HepG2 (cell line): ENCODE results near the gene KANK3. TPM values are rescaled to one million over a fixed set of nuclear protein-coding genes. Genes with fewer than 3 reads are reported as not detected.

Source experiments
- ATF4 ChIP-seq, 2 experiments: fragments of 450-650 bp in 1 of 2; sonication (generic) in 1 of 2; formaldehyde crosslinking; IDR thresholded peaks; 2 replicates each; pipeline versions ENCODE4 v1.5.0 to v1.8.0; 2020 to 2022; ENCODE audit warnings: mild to moderate bottlenecking in 1 of 2, missing genetic modification reagents in 1 of 2
- CENPT ChIP-seq: sonication (generic); formaldehyde crosslinking; IDR thresholded peaks from 2 replicates; pipeline ENCODE4 v1.8.0; 2022; ENCODE audit warnings: low read depth, mild to moderate bottlenecking, moderate library complexity, missing genetic modification reagents
- HNF4A ChIP-seq: sonication (generic); formaldehyde crosslinking; IDR thresholded peaks from 2 replicates; pipeline ENCODE4 v1.4.0; 2020; ENCODE audit warnings: missing genetic modification reagents
- IRX3 ChIP-seq: sonication (generic); formaldehyde crosslinking; IDR thresholded peaks from 2 replicates; pipeline ENCODE4 v1.8.1; 2023; ENCODE audit warnings: mild to moderate bottlenecking, low read depth, missing genetic modification reagents, borderline replicate concordance
- MED8 ChIP-seq: sonication (generic); formaldehyde crosslinking; IDR thresholded peaks from 2 replicates; pipeline ENCODE4 v1.8.1; 2023; ENCODE audit warnings: mild to moderate bottlenecking, missing genetic modification reagents; ENCODE audit not compliant: insufficient replicate concordance
- MIXL1 ChIP-seq: IDR thresholded peaks from 2 replicates; pipeline ENCODE4 v1.6.1; 2016
- MTA3 ChIP-seq: sonication (generic); formaldehyde crosslinking; IDR thresholded peaks from 2 replicates; pipeline ENCODE4 v1.4.0; 2020; ENCODE audit warnings: missing genetic modification reagents
- RBM22 ChIP-seq: fragments of 200-400 bp; formaldehyde crosslinking; optimal IDR thresholded peaks from 2 replicates; pipeline ENCODE3; 2017; ENCODE audit warnings: mild to moderate bottlenecking, low read length, moderate library complexity
- RELA ChIP-seq: sonication (generic); formaldehyde crosslinking; IDR thresholded peaks from 2 replicates; pipeline ENCODE4 v1.4.0; 2020; ENCODE audit warnings: missing genetic modification reagents
- SIX4 ChIP-seq: sonication (generic); formaldehyde crosslinking; IDR thresholded peaks from 2 replicates; pipeline ENCODE4 v1.4.0; 2020; ENCODE audit warnings: missing genetic modification reagents
- ZBTB20 ChIP-seq: sonication (generic); formaldehyde crosslinking; IDR thresholded peaks from 2 replicates; pipeline ENCODE4 v1.8.1; 2023; ENCODE audit warnings: missing genetic modification reagents, low read depth, mild to moderate bottlenecking, borderline replicate concordance
- ZMYM3 ChIP-seq: sonication (generic); formaldehyde crosslinking; IDR thresholded peaks from 2 replicates; pipeline ENCODE4 v1.5.1; 2020; ENCODE audit warnings: mild to moderate bottlenecking, missing genetic modification reagents
- ZNF441 ChIP-seq: sonication (generic); formaldehyde crosslinking; IDR thresholded peaks from 2 replicates; pipeline ENCODE4 v1.7.0; 2021; ENCODE audit warnings: missing genetic modification reagents, borderline replicate concordance
- polyA plus RNA-seq, 8 experiments: library from polyadenylated mRNA; depleted of rRNA in 3 of 8; stranded (reverse) in 7 of 8; unstranded in 1 of 8; fragments of >200 nt; fragmentation: Illumina TruSeq in 4 of 8; extraction: Trizol in 4 of 8; gene quantifications; 2 replicates each; pipeline versions ENCODE4 v1.2.1 to v1.2.3, GENCODE V29; 2011 to 2016; ENCODE audit warnings: low read depth in 4 of 8, missing spikeins in 1 of 8, mixed read lengths in 1 of 8; ENCODE audit not compliant: insufficient read depth in 1 of 8
- total RNA-seq, 5 experiments: library from RNA; depleted of rRNA; stranded (reverse); fragments of >200 nt; fragmentation: Illumina TruSeq; extraction: Trizol; gene quantifications; 2 replicates each; pipeline ENCODE4 v1.2.3, GENCODE V29; 2016; ENCODE audit warnings: low read depth in 1 of 5
- TF ChIP-seq, protein P1 (sequence below): sonication (generic); formaldehyde crosslinking; IDR thresholded peaks from 2 replicates; pipeline ENCODE4 v1.5.1; 2020; ENCODE audit warnings: mild to moderate bottlenecking, missing genetic modification reagents, moderate library complexity
- TF ChIP-seq, protein P2 (sequence below): sonication (generic); formaldehyde crosslinking; IDR thresholded peaks from 2 replicates; pipeline ENCODE4 v1.5.1; 2020; ENCODE audit warnings: missing genetic modification reagents, mild to moderate bottlenecking, borderline replicate concordance
- TF ChIP-seq, protein P3 (sequence below): sonication (generic); formaldehyde crosslinking; conservative IDR thresholded peaks from 2 replicates; pipeline ENCODE4 v1.4.0; 2020; ENCODE audit warnings: missing genetic modification reagents
- TF ChIP-seq, protein P4 (sequence below): sonication (generic); formaldehyde crosslinking; IDR thresholded peaks from 2 replicates; pipeline ENCODE4 v1.8.1; 2023; ENCODE audit warnings: mild to moderate bottlenecking, inconsistent platforms, moderate library complexity, missing genetic modification reagents, borderline replicate concordance

The KANK3 gene
- total and polyA plus RNA-seq, 2 of the 13 experiments (the other 11 are each of a cell fraction or from before 2014, with no cell fraction given), result 0.15 to 0.20 TPM

- TF ChIP-seq CENPT (peak; percentile 89; the same call in 1 of the 2 replicates), IRX3 (CRISPR knock-in tag) (peak; percentile 91; the same call in 1 of the 2 replicates), RBM22 (peak; percentile 78), ZNF441 (CRISPR knock-in tag) (peak; percentile 87; the same call in 1 of the 2 replicates), ATF4 (CRISPR knock-in tag; IDR thresholded peaks at IDR 0.05) (peak in 1 of 2 experiments; percentile 38; a peak in 1 of 4 replicates), MTA3 (no peak), ZBTB20 (peak; percentile 90), RELA (peak; percentile 79), ZMYM3 (peak; percentile 35; the same call in 1 of the 2 replicates), MIXL1 (CRISPR knock-in tag) (0 out of 2 replicates have a peak, but pooled peaks have one; percentile 11), MED8 (CRISPR knock-in tag) (peak; percentile 58), SIX4 (CRISPR knock-in tag) (no peak), HNF4A (CRISPR knock-in tag) (peak; percentile 8; the same call in 1 of the 2 replicates)
- TF ChIP-seq, protein P1, sequence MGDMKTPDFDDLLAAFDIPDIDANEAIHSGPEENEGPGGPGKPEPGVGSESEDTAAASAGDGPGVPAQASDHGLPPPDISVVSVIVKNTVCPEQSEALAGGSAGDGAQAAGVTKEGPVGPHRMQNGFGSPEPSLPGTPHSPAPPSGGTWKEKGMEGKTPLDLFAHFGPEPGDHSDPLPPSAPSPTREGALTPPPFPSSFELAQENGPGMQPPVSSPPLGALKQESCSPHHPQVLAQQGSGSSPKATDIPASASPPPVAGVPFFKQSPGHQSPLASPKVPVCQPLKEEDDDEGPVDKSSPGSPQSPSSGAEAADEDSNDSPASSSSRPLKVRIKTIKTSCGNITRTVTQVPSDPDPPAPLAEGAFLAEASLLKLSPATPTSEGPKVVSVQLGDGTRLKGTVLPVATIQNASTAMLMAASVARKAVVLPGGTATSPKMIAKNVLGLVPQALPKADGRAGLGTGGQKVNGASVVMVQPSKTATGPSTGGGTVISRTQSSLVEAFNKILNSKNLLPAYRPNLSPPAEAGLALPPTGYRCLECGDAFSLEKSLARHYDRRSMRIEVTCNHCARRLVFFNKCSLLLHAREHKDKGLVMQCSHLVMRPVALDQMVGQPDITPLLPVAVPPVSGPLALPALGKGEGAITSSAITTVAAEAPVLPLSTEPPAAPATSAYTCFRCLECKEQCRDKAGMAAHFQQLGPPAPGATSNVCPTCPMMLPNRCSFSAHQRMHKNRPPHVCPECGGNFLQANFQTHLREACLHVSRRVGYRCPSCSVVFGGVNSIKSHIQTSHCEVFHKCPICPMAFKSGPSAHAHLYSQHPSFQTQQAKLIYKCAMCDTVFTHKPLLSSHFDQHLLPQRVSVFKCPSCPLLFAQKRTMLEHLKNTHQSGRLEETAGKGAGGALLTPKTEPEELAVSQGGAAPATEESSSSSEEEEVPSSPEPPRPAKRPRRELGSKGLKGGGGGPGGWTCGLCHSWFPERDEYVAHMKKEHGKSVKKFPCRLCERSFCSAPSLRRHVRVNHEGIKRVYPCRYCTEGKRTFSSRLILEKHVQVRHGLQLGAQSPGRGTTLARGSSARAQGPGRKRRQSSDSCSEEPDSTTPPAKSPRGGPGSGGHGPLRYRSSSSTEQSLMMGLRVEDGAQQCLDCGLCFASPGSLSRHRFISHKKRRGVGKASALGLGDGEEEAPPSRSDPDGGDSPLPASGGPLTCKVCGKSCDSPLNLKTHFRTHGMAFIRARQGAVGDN, result peak; percentile 100
- TF ChIP-seq, protein P2, sequence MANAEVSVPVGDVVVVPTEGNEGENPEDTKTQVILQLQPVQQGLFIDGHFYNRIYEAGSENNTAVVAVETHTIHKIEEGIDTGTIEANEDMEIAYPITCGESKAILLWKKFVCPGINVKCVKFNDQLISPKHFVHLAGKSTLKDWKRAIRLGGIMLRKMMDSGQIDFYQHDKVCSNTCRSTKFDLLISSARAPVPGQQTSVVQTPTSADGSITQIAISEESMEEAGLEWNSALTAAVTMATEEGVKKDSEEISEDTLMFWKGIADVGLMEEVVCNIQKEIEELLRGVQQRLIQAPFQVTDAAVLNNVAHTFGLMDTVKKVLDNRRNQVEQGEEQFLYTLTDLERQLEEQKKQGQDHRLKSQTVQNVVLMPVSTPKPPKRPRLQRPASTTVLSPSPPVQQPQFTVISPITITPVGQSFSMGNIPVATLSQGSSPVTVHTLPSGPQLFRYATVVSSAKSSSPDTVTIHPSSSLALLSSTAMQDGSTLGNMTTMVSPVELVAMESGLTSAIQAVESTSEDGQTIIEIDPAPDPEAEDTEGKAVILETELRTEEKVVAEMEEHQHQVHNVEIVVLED (CRISPR knock-in tag), result peak; percentile 88
- TF ChIP-seq, protein P3, sequence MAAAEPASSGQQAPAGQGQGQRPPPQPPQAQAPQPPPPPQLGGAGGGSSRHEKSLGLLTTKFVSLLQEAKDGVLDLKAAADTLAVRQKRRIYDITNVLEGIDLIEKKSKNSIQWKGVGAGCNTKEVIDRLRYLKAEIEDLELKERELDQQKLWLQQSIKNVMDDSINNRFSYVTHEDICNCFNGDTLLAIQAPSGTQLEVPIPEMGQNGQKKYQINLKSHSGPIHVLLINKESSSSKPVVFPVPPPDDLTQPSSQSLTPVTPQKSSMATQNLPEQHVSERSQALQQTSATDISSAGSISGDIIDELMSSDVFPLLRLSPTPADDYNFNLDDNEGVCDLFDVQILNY (CRISPR knock-in tag), result peak; percentile 72; the same call in 1 of the 2 replicates
- TF ChIP-seq, protein P4, sequence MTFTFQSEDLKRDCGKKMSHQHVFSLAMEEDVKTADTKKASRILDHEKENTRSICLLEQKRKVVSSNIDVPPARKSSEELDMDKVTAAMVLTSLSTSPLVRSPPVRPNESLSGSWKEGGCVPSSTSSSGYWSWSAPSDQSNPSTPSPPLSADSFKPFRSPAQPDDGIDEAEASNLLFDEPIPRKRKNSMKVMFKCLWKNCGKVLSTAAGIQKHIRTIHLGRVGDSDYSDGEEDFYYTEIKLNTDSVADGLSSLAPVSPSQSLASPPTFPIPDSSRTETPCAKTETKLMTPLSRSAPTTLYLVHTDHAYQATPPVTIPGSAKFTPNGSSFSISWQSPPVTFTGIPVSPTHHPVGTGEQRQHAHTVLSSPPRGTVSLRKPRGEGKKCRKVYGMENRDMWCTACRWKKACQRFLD (CRISPR knock-in tag), result peak; percentile 88; the same call in 1 of the 2 replicates
These were observed 34.8 kb downstream of the KANK3 start, which contains the start of gene CD320 (continued) for GRCh38 chr19:8307965-8308866.
